ENCODE data around the gene TAS2R60.
"Not testable (repeated sequence)": the region's sequence is repeated elsewhere in the genome, so short reads cannot be mapped to it uniquely, and the experiment has no call there.

The TAS2R60 gene

GRCh38 chr7:143422033-143422432 is 21.2 kb upstream of the TAS2R60 start:
- TF ChIP-seq, protein P1, sequence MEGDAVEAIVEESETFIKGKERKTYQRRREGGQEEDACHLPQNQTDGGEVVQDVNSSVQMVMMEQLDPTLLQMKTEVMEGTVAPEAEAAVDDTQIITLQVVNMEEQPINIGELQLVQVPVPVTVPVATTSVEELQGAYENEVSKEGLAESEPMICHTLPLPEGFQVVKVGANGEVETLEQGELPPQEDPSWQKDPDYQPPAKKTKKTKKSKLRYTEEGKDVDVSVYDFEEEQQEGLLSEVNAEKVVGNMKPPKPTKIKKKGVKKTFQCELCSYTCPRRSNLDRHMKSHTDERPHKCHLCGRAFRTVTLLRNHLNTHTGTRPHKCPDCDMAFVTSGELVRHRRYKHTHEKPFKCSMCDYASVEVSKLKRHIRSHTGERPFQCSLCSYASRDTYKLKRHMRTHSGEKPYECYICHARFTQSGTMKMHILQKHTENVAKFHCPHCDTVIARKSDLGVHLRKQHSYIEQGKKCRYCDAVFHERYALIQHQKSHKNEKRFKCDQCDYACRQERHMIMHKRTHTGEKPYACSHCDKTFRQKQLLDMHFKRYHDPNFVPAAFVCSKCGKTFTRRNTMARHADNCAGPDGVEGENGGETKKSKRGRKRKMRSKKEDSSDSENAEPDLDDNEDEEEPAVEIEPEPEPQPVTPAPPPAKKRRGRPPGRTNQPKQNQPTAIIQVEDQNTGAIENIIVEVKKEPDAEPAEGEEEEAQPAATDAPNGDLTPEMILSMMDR (IDR thresholded peaks at IDR 0.05; ENCODE audit: control insufficient read depth, insufficient read depth, low read depth, low read length, missing control alignments) = no peak
- no peak for DNase-seq (ENCODE audit: low read depth)
- H3K4me3 ChIP-seq (ENCODE audit: control insufficient read depth, low read depth, low read length) = no peak overlapping the region

GRCh38 chr7:143424476-143424875 is 18.8 kb upstream of the TAS2R60 start:
- not testable (repeated sequence) for DNase-seq (ENCODE audit: low read depth); H3K4me3 ChIP-seq (ENCODE audit: control insufficient read depth, low read depth, low read length)

- TF ChIP-seq, protein P1 (IDR thresholded peaks at IDR 0.05; ENCODE audit: control insufficient read depth, insufficient read depth, low read depth, low read length, missing control alignments) = no peak
- H3K4me3 ChIP-seq (ENCODE audit: control insufficient read depth, low read depth, low read length) = no peak overlapping the region
- no peak for DNase-seq (ENCODE audit: low read depth)
Observed at GRCh38 chr7:143426479-143427142, 16.6 kb upstream of the TAS2R60 start.

DNA sequence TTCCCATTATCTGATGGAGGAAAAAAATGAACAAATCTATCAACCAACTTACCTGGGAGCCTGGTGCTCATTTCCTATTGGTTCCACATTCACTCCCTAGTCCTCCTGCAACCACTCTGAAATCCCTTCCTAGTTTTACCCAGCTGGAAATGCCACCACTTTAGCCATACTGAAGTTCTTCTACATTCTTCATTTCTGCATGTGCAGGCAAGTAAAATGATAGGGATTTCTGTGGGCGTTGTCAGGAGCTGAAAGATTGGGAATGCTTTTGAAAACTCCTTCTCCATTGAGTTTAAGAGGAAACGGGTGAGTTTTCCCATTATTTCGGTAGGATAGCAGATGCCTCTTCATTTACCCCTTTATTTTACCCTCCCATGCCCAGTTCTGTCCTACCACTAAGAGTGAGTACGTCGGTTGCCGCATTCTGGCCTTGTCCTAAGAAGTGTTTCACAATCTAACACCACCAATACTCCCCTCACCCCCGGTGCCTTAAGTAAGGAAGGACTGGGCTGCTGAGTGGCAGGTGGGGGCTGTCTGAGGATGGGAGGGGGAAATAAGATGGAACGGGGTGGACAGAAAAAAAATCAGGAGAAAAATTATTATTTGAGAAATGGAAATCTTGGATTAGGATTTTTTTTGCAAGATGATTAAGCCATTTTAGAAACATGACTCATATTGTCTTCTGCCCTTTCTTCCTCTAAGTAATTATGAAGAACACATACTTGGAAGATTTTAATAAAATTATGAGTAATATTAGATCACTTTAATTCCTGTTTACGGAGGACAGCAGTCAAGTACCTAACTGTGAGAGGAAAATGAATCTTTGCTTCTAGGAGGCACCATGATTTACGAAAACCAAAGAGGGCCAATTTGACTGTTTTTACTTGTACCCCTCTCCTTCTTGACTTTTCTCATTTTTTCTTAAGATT is 13.2 kb upstream of the TAS2R60 start:
- DNase-seq (ENCODE audit: low read depth) = no peak
- H3K4me3 ChIP-seq (ENCODE audit: control insufficient read depth, low read depth, low read length) = no peak overlapping the region
- TF ChIP-seq, protein P1 (IDR thresholded peaks at IDR 0.05; ENCODE audit: control insufficient read depth, insufficient read depth, low read depth, low read length, missing control alignments) = no peak

GRCh38 chr7:143431109-143431508 is 12.1 kb upstream of the TAS2R60 start:
- H3K4me3 ChIP-seq (ENCODE audit: control insufficient read depth, low read depth, low read length) = no peak overlapping the region
- TF ChIP-seq, protein P1 (IDR thresholded peaks at IDR 0.05; ENCODE audit: control insufficient read depth, insufficient read depth, low read depth, low read length, missing control alignments) = no peak
- no peak for DNase-seq (ENCODE audit: low read depth)

GRCh38 chr7:143433759-143434158 is 9.5 kb upstream of the TAS2R60 start:
- TF ChIP-seq, protein P1 (IDR thresholded peaks at IDR 0.05; ENCODE audit: control insufficient read depth, insufficient read depth, low read depth, low read length, missing control alignments) = no peak
- no peak for DNase-seq (ENCODE audit: low read depth)

DNA sequence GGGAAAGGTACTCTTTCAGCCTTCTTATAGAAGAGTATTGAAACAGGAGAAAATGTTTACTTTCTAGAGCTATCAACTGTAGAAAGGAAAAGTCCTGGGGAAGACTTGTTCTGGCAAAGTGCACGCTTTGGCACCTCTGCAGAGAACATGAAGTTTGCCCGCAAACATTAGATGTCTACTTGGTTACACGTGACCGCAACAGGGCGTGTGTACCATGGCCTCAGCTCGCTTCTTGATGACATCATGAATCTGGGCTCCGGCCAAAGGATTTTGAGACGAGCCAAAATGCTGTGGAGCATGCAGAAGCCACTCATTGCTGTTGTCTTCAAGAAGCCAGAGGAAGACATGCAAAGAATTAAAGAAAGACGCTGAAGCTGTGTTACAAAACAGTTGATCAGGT is 8.6 kb upstream of the TAS2R60 start:
- H3K4me3 ChIP-seq (ENCODE audit: control insufficient read depth, low read depth, low read length) = no peak overlapping the region
- TF ChIP-seq, protein P1 (IDR thresholded peaks at IDR 0.05; ENCODE audit: control insufficient read depth, insufficient read depth, low read depth, low read length, missing control alignments) = no peak
- DNase-seq (ENCODE audit: low read depth) = no peak

More at GRCh38 chr7:143433759-143434158, 9.5 kb upstream of the TAS2R60 start:
- H3K4me3 ChIP-seq (ENCODE audit: control insufficient read depth, low read depth, low read length) = no peak overlapping the region

Data from AG09309 (cell line).